Thoracic aorta (tissue), 2 donors: Measurements from ENCODE around the gene NARF. TPM values are rescaled to one million over a fixed set of nuclear protein-coding genes. Genes with fewer than 3 reads are reported as not detected.
"Not testable (repeated sequence)": the region's sequence is repeated elsewhere in the genome, so short reads cannot be mapped to it uniquely, and the experiment has no call there.

Source experiments
- ATAC-seq: fragments of 150-250 bp; one replicate; pipeline ENCODE4 v1.8.0; 2017; ENCODE audit warnings: low read depth; ENCODE audit not compliant: insufficient number of reproducible peaks, low FRiP score
- DNase-seq: peaks from one replicate; pipeline ENCODE4 v3.0.0-alpha.2; 2020; ENCODE audit warnings: low spot score
- H3K27ac ChIP-seq, 2 donors: fragments of 200-600 bp; sonication (generic); 1 replicate in 1 of 2; 2 replicates in 1 of 2; pipeline ENCODE4 v1.5.1; 2016; ENCODE audit warnings: mild to moderate bottlenecking in 2 of 2, moderate library complexity in 2 of 2
- H3K27me3 ChIP-seq: fragments of 200-600 bp; sonication (generic); replicated peaks from 2 replicates; pipeline ENCODE4 v1.6.0; 2016; ENCODE audit warnings: mild to moderate bottlenecking; ENCODE audit not compliant: insufficient read depth
- H3K36me3 ChIP-seq: fragments of 200-600 bp; sonication (generic); one replicate; pipeline ENCODE4 v1.5.1; 2016
- H3K4me1 ChIP-seq, 2 donors: fragments of 200-600 bp; sonication (generic); 1 replicate in 1 of 2; 2 replicates in 1 of 2; pipeline versions ENCODE4 v1.5.1 to v1.6.0; 2016; ENCODE audit warnings: low read depth in 2 of 2, mild to moderate bottlenecking in 1 of 2; ENCODE audit not compliant: control insufficient read depth in 1 of 2
- H3K4me3 ChIP-seq: fragments of 200-600 bp; sonication (generic); 2 replicates; pipeline ENCODE4 v1.5.1; 2016; ENCODE audit warnings: mild to moderate bottlenecking
- H3K9me3 ChIP-seq: fragments of 200-600 bp; sonication (generic); 2 replicates; pipeline ENCODE4 v1.5.1; 2016
- total RNA-seq, 2 donors: library from RNA; depleted of rRNA; stranded (reverse); fragments of >200 nt; gene quantifications; one replicate each; pipeline versions ENCODE4 v1.1.0 to v1.2.3, GENCODE V29; 2016
- TF ChIP-seq, protein P1 (sequence below): fragments of 200-600 bp; sonication (generic); IDR thresholded peaks from one replicate; pipeline ENCODE4 v1.5.1; 2019; ENCODE audit warnings: antibody characterized with exemption

Gene NARF
- total RNA-seq, result 10 to 100 TPM; 77.0 to 86.8 TPM

DNA sequence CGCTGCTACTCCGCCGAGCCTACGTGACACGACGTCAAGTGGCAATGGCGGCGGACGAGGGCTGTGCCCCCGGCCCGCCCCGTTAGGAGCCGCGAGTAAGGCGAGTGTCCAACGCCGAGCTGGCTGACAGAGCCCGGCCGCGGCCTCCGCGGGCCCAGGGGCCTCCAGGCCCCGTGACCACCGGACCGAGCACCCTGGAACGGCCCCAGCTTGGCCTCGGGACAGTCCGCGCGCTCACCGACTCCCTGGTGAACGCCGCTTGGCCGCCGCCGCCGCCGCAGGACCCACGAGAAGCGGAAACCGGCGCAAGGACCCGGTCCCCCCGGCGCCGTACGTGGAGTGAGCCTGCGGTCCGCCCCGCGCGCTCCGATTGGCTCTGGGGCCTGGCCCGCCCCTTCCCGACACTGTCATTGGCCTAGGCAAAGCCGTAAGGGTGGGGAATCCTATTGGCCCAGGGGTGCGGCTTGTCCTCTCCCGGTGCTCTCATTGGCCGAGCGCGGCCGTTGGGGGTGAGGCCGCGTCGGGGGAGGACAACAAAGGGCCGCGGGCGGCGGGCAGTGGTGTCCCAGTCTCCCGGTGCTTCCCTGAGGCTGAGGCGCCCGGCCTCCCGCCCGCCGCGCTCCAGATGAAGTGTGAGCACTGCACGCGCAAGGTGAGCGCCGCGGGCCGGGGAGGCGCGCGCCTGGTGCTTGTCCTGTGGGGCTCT, at the start of gene NARF:
Gene NARF (plus strand): TSS at position 563 of the 706 bp plus-strand sequence. CDS start 63 bp downstream, at position 626.
- H3K27ac ChIP-seq, result peak within 1 kb of the TSS; percentile 98 to 100
- ATAC-seq, result peak; percentile 96

DNA sequence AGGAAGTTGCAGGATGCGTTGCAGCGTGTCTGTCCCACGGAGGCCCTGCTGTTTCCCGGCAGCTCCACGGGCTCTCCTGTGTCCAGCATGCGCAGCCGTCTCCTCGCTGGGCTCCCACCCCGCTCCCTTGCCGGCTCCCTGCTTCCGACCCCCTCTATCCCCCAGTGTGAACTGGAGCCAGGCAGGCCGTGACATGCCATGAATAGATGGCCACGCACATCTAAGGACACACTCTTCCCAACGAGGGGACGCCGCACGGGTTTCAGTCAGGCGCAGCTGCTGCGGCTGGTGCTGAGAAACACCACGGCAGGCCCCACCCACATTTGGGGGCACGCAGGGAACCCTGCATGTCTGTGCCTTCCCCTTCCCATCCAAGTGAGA, 49.6 kb upstream of the NARF start:
- H3K4me3 ChIP-seq, result no peak overlapping the region
- H3K4me1 ChIP-seq, result no peaks in the 10 kb centered on the region
- no peaks in the 10 kb centered on the region for H3K27me3 ChIP-seq
- H3K36me3 ChIP-seq, result peaks cover 7% of the 10 kb centered on the region
- no peak overlapping the region for H3K27ac ChIP-seq
- DNase-seq, result no peak
- no peaks in the 10 kb centered on the region for H3K9me3 ChIP-seq
- TF ChIP-seq, protein P1, sequence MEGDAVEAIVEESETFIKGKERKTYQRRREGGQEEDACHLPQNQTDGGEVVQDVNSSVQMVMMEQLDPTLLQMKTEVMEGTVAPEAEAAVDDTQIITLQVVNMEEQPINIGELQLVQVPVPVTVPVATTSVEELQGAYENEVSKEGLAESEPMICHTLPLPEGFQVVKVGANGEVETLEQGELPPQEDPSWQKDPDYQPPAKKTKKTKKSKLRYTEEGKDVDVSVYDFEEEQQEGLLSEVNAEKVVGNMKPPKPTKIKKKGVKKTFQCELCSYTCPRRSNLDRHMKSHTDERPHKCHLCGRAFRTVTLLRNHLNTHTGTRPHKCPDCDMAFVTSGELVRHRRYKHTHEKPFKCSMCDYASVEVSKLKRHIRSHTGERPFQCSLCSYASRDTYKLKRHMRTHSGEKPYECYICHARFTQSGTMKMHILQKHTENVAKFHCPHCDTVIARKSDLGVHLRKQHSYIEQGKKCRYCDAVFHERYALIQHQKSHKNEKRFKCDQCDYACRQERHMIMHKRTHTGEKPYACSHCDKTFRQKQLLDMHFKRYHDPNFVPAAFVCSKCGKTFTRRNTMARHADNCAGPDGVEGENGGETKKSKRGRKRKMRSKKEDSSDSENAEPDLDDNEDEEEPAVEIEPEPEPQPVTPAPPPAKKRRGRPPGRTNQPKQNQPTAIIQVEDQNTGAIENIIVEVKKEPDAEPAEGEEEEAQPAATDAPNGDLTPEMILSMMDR, result no peak
- ATAC-seq, result no peak

More for the DNA sequence above, at the start of gene NARF:
- TF ChIP-seq, protein P1, result no peak
- Histone ChIP-seq H3K9me3 (no peaks in the 10 kb centered on the region), H3K4me1 (peaks cover 11 to 17% of the 10 kb centered on the region in 2 donors), H3K36me3 (peaks cover 9% of the 10 kb centered on the region), H3K27me3 (no peaks in the 10 kb centered on the region), H3K4me3 (peak within 1 kb of the TSS; percentile 86)
- peak; percentile 87 for DNase-seq

DNA sequence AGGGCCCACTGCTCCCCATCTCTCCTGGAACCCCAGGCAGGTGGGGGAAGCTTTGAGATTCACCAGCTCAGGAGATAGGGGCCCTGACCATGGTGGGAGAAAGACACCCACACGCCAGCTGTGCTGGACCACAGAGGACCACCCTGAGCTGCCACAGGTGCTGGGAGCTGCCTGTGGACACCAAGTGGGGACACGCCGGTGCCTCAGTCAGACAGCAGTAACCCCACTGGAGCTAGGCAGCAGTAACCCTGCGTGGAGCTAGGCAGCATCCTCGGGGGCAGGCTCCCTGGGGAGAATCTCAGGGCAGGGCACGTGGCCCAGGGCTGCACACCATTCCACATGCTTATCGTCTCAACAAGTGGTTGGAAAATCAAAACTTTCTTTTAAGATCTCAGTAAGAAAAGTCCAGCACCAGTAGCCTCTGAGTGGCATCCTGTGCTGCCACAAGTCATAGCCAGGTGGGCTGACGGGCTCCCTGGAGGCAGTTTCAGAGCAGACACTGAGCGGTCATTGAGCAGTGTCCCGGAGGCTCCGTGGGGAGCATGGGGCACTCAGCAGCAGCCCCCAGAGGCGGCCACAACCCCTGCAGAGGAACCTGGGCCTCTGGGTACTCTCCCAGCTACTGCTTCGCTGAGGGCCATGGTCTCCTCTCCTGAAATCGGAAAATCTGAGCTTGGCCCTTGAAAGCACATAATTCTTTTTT, 48.4 kb upstream of the NARF start:
- Histone ChIP-seq H3K4me1 (no peaks in the 10 kb centered on the region), H3K36me3 (peaks cover 3% of the 10 kb centered on the region), H3K27ac (no peak overlapping the region), H3K4me3 (no peak overlapping the region), H3K9me3 (no peaks in the 10 kb centered on the region), H3K27me3 (no peaks in the 10 kb centered on the region)
- TF ChIP-seq, protein P1, result no peak
- DNase-seq (no peak), ATAC-seq (no peak)

DNA sequence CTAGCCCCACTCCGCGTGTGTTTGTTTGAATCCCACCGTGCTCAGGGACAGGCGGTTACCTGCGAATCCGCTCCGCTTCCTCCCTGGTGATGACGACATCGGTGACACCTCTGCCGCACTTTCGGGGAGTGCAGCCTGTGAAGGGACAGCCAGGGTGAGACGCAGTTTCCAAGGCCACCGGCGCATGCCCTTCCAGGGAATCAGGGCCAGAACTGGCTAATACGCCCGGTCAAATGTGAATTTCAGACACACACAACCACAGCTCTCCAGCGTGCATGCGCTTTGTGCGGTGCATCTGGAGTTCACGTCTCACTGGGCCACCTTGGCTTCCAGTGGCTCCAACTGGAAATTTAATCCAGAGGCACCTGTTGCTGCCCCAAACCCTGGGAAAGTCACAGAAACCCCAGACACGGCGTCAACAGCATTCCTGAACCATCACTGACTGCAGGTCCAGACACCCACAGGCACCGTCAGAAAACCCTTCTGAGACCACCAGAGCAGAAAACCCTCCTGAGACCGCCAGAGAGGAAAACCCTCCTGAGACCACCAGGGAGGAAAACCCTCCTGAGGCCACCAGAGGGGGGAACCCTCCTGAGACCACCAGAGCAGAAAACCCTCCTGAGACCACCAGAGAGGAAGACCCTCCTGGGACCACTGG, 47.0 kb upstream of the NARF start:
- Histone ChIP-seq H3K27me3 (no peaks in the 10 kb centered on the region), H3K4me3 (no peak overlapping the region), H3K4me1 (no peaks in the 10 kb centered on the region), H3K9me3 (no peaks in the 10 kb centered on the region), H3K27ac (no peak overlapping the region), H3K36me3 (peaks cover 3% of the 10 kb centered on the region)
- DNase-seq (no peak), ATAC-seq (no peak)
- TF ChIP-seq, protein P1, result no peak

DNA sequence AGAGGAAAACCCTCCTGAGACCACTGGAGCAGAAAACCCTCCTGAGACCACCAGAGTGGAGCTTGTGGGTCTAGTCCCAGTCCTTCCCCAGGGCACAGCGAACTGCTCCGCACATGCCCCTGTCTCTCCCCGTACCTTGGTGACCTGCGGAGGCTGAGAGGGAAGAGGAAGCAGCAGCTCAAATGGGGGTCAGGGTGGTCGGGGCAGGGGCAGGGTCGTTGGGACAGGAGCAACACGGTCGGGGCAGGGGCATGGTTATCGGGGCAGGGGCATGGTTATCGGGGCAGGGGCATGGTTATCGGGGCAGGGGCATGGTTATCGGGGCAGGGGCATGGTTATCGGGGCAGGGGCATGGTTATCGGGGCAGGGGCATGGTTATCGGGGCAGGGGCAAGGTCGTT, 46.5 kb upstream of the NARF start:
- not testable (repeated sequence) for H3K9me3 ChIP-seq, H3K4me3 ChIP-seq, ATAC-seq, H3K36me3 ChIP-seq, DNase-seq, H3K27me3 ChIP-seq, H3K4me1 ChIP-seq, H3K27ac ChIP-seq
